8988T (cell line): ENCODE data around the gene HOMER2.
A peak's percentile ranks its signal among the peaks of the same experiment; 100 is the strongest.
"Not testable (repeated sequence)": the region's sequence is repeated elsewhere in the genome, so short reads cannot be mapped to it uniquely, and the experiment has no call there.

Experiments used
- DNase-seq: peaks from one replicate; pipeline ENCODE4 v3.0.0; 2011

The HOMER2 gene

GRCh38 chr15:82830427-82831173 lies 121.9 kb downstream of the HOMER2 start:
- DNase-seq: no peak

DNA sequence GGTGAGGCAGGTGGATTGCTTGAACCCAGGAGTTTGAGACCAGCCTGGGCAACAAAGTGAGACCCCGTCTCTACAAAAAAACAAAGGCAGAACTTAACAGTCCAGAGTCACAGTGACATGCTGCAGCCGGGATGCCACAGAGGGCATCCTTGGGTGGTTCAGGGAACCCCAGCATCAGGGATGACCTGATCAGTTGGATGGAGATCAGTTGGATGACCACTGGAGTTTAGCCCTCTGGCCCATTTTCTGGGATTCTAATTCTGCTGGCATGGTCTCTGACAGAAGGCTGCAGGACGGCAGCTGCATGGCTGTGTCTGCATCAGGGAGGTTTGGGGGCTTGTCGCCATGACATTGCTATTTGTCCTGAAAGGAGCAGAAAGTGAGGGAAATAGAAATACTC lies 123.3 kb downstream of the HOMER2 start:
- DNase-seq: no peak

GRCh38 chr15:82828075-82828474 lies 124.4 kb downstream of the HOMER2 start:
- DNase-seq: no peak

GRCh38 chr15:82823049-82823448 lies 129.5 kb downstream of the HOMER2 start:
- DNase-seq: no peak

GRCh38 chr15:82821851-82822250 lies 130.7 kb downstream of the HOMER2 start:
- DNase-seq: not testable (repeated sequence)

DNA sequence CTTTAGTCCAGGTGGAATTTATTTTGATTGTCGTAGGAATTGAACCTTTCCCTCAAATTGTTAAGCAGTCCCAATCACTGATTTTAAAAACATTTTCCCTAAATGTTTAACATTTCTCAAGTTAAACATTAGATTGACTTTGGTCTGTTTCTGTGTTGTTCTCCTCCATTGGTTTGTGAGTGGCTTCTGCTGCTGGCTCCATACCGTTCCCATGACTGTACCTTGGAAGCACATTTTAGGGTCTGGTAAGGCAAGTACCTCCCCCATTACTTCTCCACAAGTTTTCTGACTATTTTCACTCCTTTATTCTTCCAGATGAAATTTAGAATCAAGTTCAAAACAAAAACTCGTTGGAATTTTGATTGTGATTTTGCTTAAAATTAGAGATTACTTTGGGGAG lies 131.1 kb downstream of the HOMER2 start:
- DNase-seq: not testable (repeated sequence)

DNA sequence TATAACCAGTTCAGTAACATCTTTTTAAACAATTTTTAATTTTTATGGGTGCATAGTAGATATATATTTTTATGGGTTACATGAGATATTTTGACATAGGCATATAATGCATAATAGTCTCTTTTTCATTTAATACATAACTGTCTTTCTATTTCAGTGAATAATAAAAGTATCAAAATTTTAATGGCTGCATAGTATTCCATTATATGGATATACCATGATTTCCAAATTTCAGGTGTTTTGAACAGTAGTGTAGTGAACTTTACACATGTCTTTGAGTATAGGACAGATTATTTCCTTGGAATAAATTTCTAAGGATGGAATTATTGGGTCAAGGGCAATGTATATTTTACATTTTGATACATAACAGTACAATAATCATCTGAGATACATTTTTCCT lies 132.4 kb downstream of the HOMER2 start:
- no peak for DNase-seq

GRCh38 chr15:82812994-82813393 lies 139.5 kb downstream of the HOMER2 start:
- DNase-seq: no peak

- no peak for DNase-seq
These were observed 141.6 kb downstream of the HOMER2 start for GRCh38 chr15:82810890-82811426.

- DNase-seq: no peak
These were observed 142.2 kb downstream of the HOMER2 start for GRCh38 chr15:82810061-82810889.

DNA sequence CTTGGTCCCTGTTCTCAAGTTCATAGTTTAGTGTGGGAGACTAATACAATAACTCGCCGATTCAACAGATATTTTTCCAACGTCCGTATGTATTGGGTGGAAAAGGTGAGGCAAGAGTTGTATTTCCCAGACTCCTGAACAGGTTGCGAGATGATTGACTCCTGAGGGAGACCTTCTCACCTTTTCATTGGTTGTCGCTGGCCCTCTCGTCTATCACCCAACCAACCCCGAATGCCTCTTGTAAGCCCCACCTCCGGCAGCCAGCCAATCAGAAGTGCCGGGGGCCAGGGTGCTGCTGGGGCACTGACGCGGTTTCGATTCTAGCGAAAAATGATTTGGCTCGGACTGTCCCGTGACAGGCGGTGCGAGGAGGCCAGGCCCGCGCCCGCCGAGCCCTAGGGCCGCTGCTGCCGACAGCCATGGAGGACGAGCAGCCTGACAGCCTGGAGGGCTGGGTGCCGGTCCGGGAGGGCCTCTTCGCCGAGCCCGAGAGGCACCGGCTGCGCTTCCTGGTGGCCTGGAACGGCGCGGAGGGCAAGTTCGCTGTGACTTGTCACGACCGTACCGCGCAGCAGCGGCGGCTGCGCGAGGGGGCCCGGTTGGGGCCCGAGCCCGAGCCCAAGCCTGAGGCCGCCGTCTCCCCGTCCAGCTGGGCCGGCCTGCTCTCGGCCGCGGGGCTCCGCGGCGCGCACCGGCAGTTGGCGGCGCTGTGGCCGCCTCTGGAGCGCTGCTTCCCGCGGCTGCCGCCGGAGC lies 143.0 kb downstream of the HOMER2 start, which contains the start of gene WHAMM:
TSS of gene WHAMM (plus strand) at position 321 of the 753 bp plus-strand sequence. CDS start at position 420, 99 bp downstream.
- peak; percentile 50 for DNase-seq

DNA sequence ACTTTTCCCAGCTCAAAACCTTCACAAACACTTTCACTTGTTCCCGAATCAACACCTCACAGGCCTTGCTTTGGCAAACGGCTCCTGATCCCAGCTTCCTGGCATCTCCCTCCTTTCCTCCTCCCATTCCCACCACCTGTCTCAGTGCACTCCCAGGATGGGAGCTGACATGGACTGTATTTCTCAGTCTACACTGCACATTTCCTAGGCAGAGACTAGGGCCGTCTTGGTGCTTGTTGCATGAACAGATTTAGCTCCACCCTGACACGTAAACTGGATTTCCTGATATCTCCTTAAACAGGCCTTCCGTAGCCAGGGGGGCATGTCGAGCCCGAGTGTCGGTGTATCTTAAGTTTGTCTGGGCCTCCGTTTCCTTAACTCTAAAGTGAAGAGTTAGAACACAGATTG lies 143.9 kb downstream of the HOMER2 start:
- DNase-seq: no peak

DNA sequence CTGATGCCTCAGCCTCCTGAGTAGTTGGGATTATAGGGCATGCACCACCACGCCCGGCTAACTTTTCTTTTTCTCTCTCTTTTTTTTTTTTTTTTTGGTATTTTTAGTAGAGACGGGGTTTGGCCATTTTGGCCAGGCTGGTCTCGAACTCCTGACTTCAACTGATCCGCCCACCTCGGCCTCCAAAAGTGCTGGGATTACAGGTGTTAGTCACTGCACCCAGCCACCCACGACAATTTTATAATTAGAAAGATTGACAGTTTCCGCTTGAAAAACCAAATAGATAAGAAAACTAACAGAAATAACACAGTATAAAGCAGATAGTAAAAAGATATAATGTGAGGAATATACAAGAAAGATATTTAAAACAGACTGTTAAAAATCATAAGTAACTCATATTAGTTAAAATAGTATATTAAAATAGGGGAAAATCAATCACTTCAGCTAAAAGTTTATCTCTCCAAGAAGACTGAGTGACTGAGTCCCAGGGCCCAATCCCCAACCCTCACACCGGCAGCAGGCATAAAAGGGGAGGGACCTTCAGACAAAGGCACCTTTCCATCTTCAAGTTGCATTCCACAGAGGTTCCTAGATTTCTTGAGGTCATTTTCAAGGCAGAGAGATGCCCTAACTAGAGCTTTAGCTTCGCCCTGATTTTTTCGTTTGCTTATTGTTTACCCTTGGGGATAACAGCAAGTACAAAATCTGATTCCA lies 144.4 kb downstream of the HOMER2 start:
- no peak for DNase-seq

- DNase-seq: no peak
These were observed 146.5 kb downstream of the HOMER2 start, which contains the start of gene FSD2 for GRCh38 chr15:82805994-82806406. TSS of gene FSD2 (minus strand) at chr15:82806069. CDS start at chr15:82787390, 18,679 bp downstream.

- no peak for DNase-seq
These were observed 148.0 kb downstream of the HOMER2 start for GRCh38 chr15:82804575-82804949.

GRCh38 chr15:82803793-82804574 lies 148.5 kb downstream of the HOMER2 start:
- no peak for DNase-seq

DNA sequence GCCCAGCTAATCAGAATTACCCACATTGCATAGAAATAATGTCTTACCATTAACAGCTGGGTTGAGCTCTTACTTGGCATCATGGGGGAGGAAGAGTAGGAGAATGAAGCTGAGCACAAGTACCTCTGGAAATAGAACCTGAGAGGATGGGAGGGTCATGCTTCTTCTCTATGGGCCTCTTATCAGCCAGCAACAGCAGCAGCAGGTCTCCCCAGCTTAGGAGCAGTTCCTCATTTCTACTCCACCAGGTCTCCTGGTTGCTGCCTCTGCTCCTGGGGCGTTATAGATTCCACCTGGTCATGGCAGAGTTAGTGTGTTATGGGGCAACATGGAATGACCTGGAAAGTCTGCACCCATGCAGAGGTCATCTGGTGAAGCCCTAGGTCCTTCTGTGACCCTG lies 150.0 kb downstream of the HOMER2 start:
- DNase-seq: no peak

- DNase-seq: no peak
These were observed 153.2 kb downstream of the HOMER2 start for GRCh38 chr15:82799183-82799841.
